ENCODE measurements around the gene IFI16.

Gene IFI16

GRCh38 chr1:158992787-158993312 is 16.9 kb upstream of the IFI16 start:
- Histone ChIP-seq H3K4me3 (ENCODE audit: low read length, poor library complexity, severe bottlenecking) (no peak overlapping the region), H3K4me1 (ENCODE audit: insufficient read depth, low read length, poor library complexity, severe bottlenecking) (no peaks in the 10 kb centered on the region), H2AFZ (ENCODE audit: low read length) (no peak overlapping the region), H3K4me2 (ENCODE audit: low read depth, low read length, poor library complexity, severe bottlenecking) (no peak overlapping the region), H3K36me3 (ENCODE audit: insufficient read depth, low read length) (no peaks in the 10 kb centered on the region), H3K9ac (ENCODE audit: low read depth, low read length, poor library complexity, severe bottlenecking) (no peak overlapping the region), H3K79me2 (ENCODE audit: insufficient read depth, low read length) (no peaks in the 10 kb centered on the region), H4K20me1 (ENCODE audit: insufficient read depth, low read length, poor library complexity, severe bottlenecking) (no peaks in the 10 kb centered on the region), H3K27me3 (ENCODE audit: insufficient read depth, low read length, poor library complexity, severe bottlenecking) (no peaks in the 10 kb centered on the region), H3K9me2 (replicated peaks; ENCODE audit: low read depth, low read length) (no peaks in the 10 kb centered on the region), H3K9me3 (ENCODE audit: insufficient read depth, low read depth, low read length) (no peaks in the 10 kb centered on the region), H3F3A (ENCODE audit: low read depth) (no peaks in the 10 kb centered on the region)
- no peak for TF ChIP-seq CTCF (conservative IDR thresholded peaks at IDR 0.05; ENCODE audit: low read length)

GRCh38 chr1:158996998-158997397 is 12.7 kb upstream of the IFI16 start:
- Histone ChIP-seq H3K79me2 (ENCODE audit: insufficient read depth, low read length) (no peaks in the 10 kb centered on the region), H3K9me2 (replicated peaks; ENCODE audit: low read depth, low read length) (no peaks in the 10 kb centered on the region), H3K36me3 (ENCODE audit: insufficient read depth, low read length) (no peaks in the 10 kb centered on the region), H4K20me1 (ENCODE audit: insufficient read depth, low read length, poor library complexity, severe bottlenecking) (no peaks in the 10 kb centered on the region), H3K27me3 (ENCODE audit: insufficient read depth, low read length, poor library complexity, severe bottlenecking) (no peaks in the 10 kb centered on the region), H3F3A (ENCODE audit: low read depth) (no peaks in the 10 kb centered on the region), H2AFZ (ENCODE audit: low read length) (no peak overlapping the region), H3K4me2 (ENCODE audit: low read depth, low read length, poor library complexity, severe bottlenecking) (no peak overlapping the region), H3K4me1 (ENCODE audit: insufficient read depth, low read length, poor library complexity, severe bottlenecking) (no peaks in the 10 kb centered on the region), H3K9me3 (ENCODE audit: insufficient read depth, low read depth, low read length) (no peaks in the 10 kb centered on the region), H3K4me3 (ENCODE audit: low read length, poor library complexity, severe bottlenecking) (no peak overlapping the region), H3K9ac (ENCODE audit: low read depth, low read length, poor library complexity, severe bottlenecking) (no peak overlapping the region)
- no peak for TF ChIP-seq EZH2phosphoT487 (IDR thresholded peaks at IDR 0.05; ENCODE audit: borderline replicate concordance)
- no peak for TF ChIP-seq CTCF (conservative IDR thresholded peaks at IDR 0.05; ENCODE audit: low read length)

GRCh38 chr1:158998037-158998780 is 11.5 kb upstream of the IFI16 start:
- Histone ChIP-seq H3K9me2 (replicated peaks; ENCODE audit: low read depth, low read length) (no peaks in the 10 kb centered on the region), H2AFZ (ENCODE audit: low read length) (peak overlapping the region; percentile 35; the same call in 1 of the 2 replicates), H3K4me3 (ENCODE audit: low read length, poor library complexity, severe bottlenecking) (peak overlapping the region; percentile 30), H3K4me2 (ENCODE audit: low read depth, low read length, poor library complexity, severe bottlenecking) (peak overlapping the region; percentile 29), H3K9ac (ENCODE audit: low read depth, low read length, poor library complexity, severe bottlenecking) (no peak overlapping the region), H4K20me1 (ENCODE audit: insufficient read depth, low read length, poor library complexity, severe bottlenecking) (no peaks in the 10 kb centered on the region), H3K79me2 (ENCODE audit: insufficient read depth, low read length) (no peaks in the 10 kb centered on the region), H3K9me3 (ENCODE audit: insufficient read depth, low read depth, low read length) (no peaks in the 10 kb centered on the region), H3K27me3 (ENCODE audit: insufficient read depth, low read length, poor library complexity, severe bottlenecking) (no peaks in the 10 kb centered on the region), H3F3A (ENCODE audit: low read depth) (no peaks in the 10 kb centered on the region), H3K36me3 (ENCODE audit: insufficient read depth, low read length) (no peaks in the 10 kb centered on the region), H3K4me1 (ENCODE audit: insufficient read depth, low read length, poor library complexity, severe bottlenecking) (no peaks in the 10 kb centered on the region)
- TF ChIP-seq CTCF (conservative IDR thresholded peaks at IDR 0.05; ENCODE audit: low read length) (no peak), EZH2phosphoT487 (IDR thresholded peaks at IDR 0.05; ENCODE audit: borderline replicate concordance) (no peak)

Measured in Loucy (cell line).